Activated T-helper 2 cell treated with anti-CD3 and anti-CD28 coated beads, Interferon-gamma antibody, Interleukin-2, Interleukin-4, amounts not matched to agents 10 μg/mL and 5 μg/mL and 100 μg/mL, durations not matched to agents 14 hours and 24 hours and 36 hours (primary cell): ENCODE data around the gene NR3C1. TPM values are rescaled to one million over a fixed set of nuclear protein-coding genes. Genes with fewer than 3 reads are reported as not detected.
"Not testable (repeated sequence)": the region's sequence is repeated elsewhere in the genome, so short reads cannot be mapped to it uniquely, and the experiment has no call there.

Experiments
- DNase-seq: peaks from one replicate; pipeline ENCODE4 v3.0.0; 2021; ENCODE audit warnings: low spot score
- H3K27ac Mint-ChIP-seq: one replicate; pipeline ENCODE4 v1.8.0; 2021; ENCODE audit warnings: mixed read lengths
- H3K27me3 Mint-ChIP-seq: one replicate; pipeline ENCODE4 v1.8.0; 2021; ENCODE audit warnings: low read depth, mixed read lengths
- H3K36me3 Mint-ChIP-seq: one replicate; pipeline ENCODE4 v1.8.0; 2021; ENCODE audit warnings: low read depth, mixed read lengths
- H3K4me1 Mint-ChIP-seq: one replicate; pipeline ENCODE4 v1.8.0; 2021; ENCODE audit warnings: low read depth, mixed read lengths
- H3K4me3 Mint-ChIP-seq: one replicate; pipeline ENCODE4 v1.8.0; 2021; ENCODE audit warnings: low read depth, mild to moderate bottlenecking, moderate library complexity, mixed read lengths
- H3K9me3 Mint-ChIP-seq: one replicate; pipeline ENCODE4 v1.8.0; 2021; ENCODE audit warnings: mixed read lengths
- intact Hi-C: fragments of 100-400 bp; cut with micrococcal nuclease; formaldehyde crosslinking; loops from one replicate; pipeline ENCODE4 v1.15.1; 2023
- total RNA-seq: library from RNA; stranded (reverse); gene quantifications from 2 replicates; pipeline ENCODE4 v1.2.3, GENCODE V29; 2022

Gene NR3C1
- total RNA-seq, 1 donor from 2014 or later, result 51.3 TPM

DNA sequence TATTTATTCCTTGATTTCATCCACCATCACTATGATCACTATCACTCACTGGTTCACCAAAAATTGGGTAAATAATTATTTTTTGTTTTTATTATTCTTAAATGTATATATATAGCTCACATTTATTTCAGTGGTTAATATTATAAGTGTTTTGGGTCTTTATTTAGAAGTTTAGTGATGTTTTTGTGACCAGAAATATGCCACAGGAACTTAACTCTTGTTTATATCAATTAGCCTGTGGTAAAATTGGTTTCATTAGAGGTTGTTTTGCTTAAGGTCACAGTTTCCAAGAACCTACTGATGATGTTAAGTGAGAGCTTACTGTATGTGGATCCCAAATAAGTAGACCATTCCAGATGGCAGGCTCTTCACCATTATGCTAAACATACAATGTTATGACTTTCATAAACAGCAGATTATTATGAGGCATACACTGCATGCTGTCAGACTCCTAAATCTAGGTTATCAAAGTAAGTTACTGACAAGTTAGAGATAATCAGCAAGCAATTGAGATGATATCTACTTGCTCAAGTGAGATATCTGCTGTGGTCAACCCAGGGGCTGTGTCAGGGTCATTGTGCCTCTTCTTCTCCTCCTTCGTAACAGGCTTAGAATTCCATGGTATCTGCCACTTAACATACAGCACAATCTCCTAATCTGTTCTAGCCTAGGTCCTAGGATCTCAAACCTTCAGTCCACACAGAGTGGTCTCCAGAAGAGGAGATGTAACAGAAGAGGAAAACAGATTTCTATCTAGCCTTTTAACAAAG is 57.6 kb downstream of the NR3C1 start:
- Mint-ChIP-seq H3K36me3 (peaks cover 26% of the 10 kb centered on the region), H3K27ac (no peak overlapping the region), H3K4me3 (no peak overlapping the region), H3K27me3 (no peaks in the 10 kb centered on the region), H3K4me1 (peaks cover 33% of the 10 kb centered on the region), H3K9me3 (peaks cover 3% of the 10 kb centered on the region)
- DNase-seq, result no peak
- intact Hi-C loops, result no loop called here

DNA sequence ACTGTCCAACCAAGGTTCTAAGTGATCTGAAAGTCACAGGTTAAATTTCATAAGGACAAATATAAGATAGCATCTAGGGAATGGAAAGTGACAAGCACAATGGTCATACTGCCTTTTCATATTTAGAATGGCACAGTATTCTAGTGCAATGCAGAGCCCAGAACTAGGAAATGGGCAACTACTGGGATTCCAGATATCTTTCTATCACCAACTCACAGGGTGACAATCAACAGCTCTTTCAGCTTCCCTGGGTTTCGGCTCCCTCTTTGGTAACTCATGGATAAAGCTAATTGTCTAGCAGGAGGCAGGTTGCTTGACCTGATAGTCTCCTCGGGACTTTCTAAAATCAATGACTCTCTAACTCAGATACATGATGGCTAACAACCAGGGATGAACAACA is 60.4 kb downstream of the NR3C1 start:
- intact Hi-C loops, result no loop called here
- peaks cover 42% of the 10 kb centered on the region for H3K36me3 Mint-ChIP-seq

DNA sequence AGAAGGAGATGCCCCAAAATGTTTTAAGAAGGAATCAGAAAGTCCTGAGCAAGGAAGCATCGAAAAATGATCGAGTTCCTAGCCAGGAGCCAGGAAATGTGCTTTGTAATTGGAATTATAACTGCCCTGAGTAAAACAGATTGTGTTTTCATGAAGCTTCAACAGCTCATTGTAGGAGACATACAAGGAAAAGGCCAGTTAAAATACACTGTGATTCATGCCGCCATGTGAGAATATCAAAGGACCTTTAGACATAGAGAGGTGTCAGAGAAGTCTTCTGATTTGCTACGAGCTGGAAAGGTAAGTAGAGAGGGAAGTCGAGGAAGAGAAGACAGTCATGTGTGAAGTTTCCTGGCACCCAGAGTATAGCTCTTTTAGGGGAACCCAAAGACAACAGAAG is 60.9 kb downstream of the NR3C1 start:
- Mint-ChIP-seq H3K27ac (peak overlapping the region; percentile 13), H3K36me3 (peaks cover 38% of the 10 kb centered on the region), H3K4me3 (no peak overlapping the region), H3K9me3 (peaks cover 3% of the 10 kb centered on the region), H3K4me1 (peaks cover 31% of the 10 kb centered on the region), H3K27me3 (no peaks in the 10 kb centered on the region)
- DNase-seq, result no peak
- intact Hi-C loops, result no loop called here

More for the DNA sequence above, 60.4 kb downstream of the NR3C1 start:
- no peak for DNase-seq
- H3K27me3 Mint-ChIP-seq, result no peaks in the 10 kb centered on the region
- H3K4me1 Mint-ChIP-seq, result peaks cover 36% of the 10 kb centered on the region
- no peak overlapping the region for H3K4me3 Mint-ChIP-seq
- H3K9me3 Mint-ChIP-seq, result peaks cover 3% of the 10 kb centered on the region
- no peak overlapping the region for H3K27ac Mint-ChIP-seq

DNA sequence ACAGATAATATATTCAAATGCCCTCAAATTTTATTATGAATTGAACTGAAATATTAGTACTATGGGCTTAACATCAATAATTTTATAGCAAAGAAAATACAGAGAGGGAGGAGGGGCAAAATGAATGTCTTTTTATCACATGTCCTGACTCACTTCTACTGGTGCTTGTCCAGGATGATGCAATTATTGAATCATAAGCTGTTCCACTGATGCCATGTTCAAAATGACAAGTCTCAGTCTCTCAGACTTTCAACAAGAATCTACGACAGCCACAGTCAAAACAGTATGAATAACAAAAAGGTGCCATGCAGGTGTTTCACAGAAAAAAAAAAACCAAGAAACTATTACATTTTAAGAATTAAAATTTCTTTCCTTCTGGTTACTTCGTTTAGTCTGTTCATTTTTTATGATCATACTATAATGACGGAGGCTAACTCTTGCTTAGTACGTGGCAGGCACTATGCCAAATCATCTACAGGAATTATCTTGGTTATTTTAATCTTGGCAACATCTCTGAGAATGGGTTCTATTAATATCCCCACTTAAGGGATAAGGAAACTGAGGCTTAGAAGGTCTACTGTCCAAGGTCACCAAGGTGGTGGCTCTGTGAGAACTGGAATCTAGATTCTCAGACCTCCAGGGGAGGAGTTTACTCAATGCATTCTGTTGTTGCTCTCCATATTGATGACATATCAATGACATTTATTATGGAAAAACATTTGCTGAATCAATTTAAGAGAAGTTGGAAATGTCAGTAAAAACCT is 61.5 kb downstream of the NR3C1 start:
- peaks cover 25% of the 10 kb centered on the region for H3K4me1 Mint-ChIP-seq
- intact Hi-C loops, result no loop called here
- H3K4me3 Mint-ChIP-seq, result no peak overlapping the region
- H3K27me3 Mint-ChIP-seq, result no peaks in the 10 kb centered on the region
- H3K36me3 Mint-ChIP-seq, result peaks cover 38% of the 10 kb centered on the region
- peak overlapping the region; percentile 28 for H3K27ac Mint-ChIP-seq
- no peak for DNase-seq
- peaks cover 3% of the 10 kb centered on the region for H3K9me3 Mint-ChIP-seq

DNA sequence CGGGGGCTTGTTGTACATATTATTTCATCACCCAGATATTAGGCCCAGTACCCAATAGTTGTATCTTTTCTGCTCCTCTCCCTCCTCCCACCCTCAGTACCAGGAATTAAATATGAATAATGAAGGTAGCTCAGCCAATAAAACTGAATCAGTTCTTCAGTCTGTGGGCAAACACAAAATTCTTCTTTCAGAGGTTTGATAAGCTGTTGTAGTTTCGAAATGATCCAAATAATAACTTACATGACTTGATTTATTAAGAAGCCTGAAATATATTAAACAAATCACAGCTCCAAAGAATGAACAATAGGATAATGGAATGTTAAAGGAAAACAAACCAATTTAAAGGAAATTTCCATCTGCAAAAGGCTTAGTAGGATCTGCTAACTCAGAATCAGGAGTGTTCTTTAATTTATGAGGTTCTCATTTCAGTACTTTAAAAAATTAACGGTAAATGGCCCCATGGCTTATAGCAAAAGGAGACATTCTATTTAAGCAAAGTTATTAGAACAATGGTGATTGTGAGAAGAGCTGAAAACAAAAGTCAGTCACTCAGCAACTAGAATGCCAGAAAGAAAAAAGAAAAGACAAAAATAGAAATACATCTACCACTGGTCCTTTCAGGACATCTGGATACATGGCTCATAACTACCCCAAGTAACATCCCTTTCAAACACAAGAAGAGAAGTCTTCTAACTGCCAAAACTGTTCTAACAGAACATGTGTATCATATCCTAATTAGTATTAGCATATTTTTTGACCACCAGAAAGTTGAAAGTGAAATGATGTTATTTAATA is 62.4 kb downstream of the NR3C1 start:
- Mint-ChIP-seq H3K36me3 (peaks cover 35% of the 10 kb centered on the region), H3K4me1 (peaks cover 23% of the 10 kb centered on the region), H3K27ac (no peak overlapping the region), H3K9me3 (peaks cover 3% of the 10 kb centered on the region), H3K27me3 (no peaks in the 10 kb centered on the region), H3K4me3 (no peak overlapping the region)
- intact Hi-C loops, result no loop called here
- DNase-seq, result no peak

DNA sequence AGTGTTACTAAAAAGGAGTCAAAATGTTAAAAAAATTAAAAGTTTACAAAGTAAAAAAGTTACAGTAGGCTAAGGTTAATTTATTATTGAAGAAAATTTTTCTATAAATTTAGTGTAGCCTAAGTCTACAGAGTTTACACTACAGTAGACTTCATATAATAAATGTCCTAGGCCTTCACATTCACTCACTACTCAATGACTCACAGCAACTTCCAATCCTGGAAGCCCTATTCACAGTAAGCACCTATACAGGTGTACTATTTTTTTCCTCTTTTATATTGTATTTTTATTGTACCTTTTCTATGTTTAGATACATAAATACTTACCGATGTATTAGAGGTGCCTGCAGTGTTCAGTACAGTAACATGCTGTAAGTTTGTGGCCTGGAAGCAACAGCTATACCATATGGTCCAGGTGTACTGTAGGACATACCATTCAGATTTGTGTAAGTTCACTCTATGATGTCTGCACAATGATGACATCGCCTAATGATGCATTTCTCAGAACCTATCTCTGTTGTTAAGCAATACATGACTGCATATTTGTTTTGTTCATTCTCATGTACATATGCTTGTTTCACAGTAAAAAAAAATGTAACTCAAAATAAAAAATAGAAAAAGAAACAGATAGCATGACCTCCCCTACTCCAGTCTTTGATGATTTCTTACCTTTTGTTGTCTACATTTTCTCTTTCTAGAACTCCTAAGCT is 64.7 kb downstream of the NR3C1 start:
- DNase-seq, result no peak
- H3K4me3 Mint-ChIP-seq, result no peak overlapping the region
- H3K4me1 Mint-ChIP-seq, result peaks cover 21% of the 10 kb centered on the region
- H3K27me3 Mint-ChIP-seq, result no peaks in the 10 kb centered on the region
- peaks cover 47% of the 10 kb centered on the region for H3K36me3 Mint-ChIP-seq
- H3K9me3 Mint-ChIP-seq, result no peaks in the 10 kb centered on the region
- intact Hi-C loops, result no loop called here
- H3K27ac Mint-ChIP-seq, result no peak overlapping the region

DNA sequence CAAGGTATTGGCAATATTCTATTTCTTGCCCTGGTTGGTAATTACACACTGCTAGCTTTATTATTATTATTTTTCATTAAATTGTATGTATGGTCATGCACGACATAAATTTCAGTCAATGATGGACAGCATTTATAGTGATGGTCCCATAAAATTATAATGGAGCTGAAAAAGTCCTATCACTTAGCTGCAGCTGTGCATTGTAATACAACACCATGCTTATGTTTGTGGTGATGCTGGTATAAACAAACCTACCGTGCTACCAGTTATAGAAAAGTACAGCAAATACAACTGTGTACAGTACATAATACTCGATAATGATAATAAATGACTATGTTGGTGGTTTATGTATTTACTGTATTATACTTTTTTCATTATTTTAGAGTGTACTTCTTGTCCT is 65.5 kb downstream of the NR3C1 start:
- Mint-ChIP-seq H3K4me1 (peaks cover 21% of the 10 kb centered on the region), H3K36me3 (peaks cover 53% of the 10 kb centered on the region), H3K4me3 (no peak overlapping the region), H3K27me3 (no peaks in the 10 kb centered on the region), H3K9me3 (no peaks in the 10 kb centered on the region), H3K27ac (no peak overlapping the region)
- no peak for DNase-seq
- intact Hi-C loops, result no loop called here

DNA sequence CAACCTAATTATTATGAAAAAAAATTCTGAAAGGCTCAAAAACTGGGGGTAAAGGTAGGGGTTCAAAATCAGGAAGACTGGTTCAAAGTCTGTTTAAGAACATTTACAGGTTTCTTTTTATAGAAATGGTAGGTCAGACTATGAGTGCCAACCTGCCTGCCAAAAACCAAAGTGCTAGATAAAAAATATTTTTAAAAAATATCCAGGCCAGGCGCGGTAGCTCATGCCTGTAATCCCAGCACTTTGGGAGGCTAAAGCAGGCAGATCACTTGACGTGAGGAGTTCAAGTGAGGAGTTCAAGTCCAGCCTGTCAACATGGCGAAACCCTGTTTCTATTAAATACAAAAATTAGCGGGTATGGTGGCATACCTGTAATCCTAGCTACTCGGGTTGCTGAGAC is 67.0 kb downstream of the NR3C1 start:
- Mint-ChIP-seq H3K27ac (no peak overlapping the region), H3K36me3 (peaks cover 53% of the 10 kb centered on the region), H3K9me3 (no peaks in the 10 kb centered on the region), H3K4me3 (no peak overlapping the region), H3K27me3 (no peaks in the 10 kb centered on the region), H3K4me1 (peaks cover 17% of the 10 kb centered on the region)
- no peak for DNase-seq
- intact Hi-C loops, result no loop called here

DNA sequence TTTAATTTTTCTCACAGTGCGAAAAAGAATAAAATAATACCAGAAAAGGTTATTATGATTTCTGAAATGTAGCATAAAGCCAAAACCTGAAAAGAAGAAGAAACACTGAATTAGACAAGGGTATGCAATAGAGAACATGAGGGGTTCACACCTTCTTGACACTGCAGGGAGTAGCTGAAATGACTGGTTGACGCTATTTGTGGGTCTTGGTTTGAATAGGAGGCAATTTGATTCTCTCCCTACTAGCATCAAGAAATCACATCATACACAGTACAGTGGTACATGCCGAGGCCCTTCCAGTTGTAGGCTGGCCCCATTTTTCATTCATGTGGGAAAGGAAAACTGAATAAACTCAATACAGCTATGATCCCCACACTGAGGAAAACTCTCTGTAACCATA is 68.6 kb downstream of the NR3C1 start:
- Mint-ChIP-seq H3K27ac (no peak overlapping the region), H3K9me3 (no peaks in the 10 kb centered on the region), H3K36me3 (peaks cover 48% of the 10 kb centered on the region), H3K27me3 (no peaks in the 10 kb centered on the region), H3K4me1 (peaks cover 21% of the 10 kb centered on the region), H3K4me3 (no peak overlapping the region)
- intact Hi-C loops, result no loop called here
- no peak for DNase-seq

DNA sequence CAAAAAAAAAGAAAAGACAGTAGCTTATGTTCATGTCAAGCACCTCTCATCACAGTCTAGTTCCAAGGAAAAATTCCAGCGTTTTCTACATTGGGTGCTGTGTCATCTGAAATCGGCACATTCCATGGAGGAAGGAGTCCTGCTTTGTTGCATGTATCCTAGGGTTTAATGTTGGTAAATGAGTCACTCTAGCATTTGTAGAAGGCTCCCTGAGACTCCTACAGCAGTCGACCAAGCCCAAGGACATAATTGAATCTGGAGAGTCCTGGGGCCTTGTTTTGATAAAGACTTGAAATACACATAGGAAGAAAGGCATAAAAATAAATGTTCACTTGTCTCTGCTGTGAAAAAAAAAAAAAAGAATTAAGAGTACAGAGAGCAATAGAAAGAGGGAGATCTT is 69.1 kb downstream of the NR3C1 start:
- Mint-ChIP-seq H3K36me3 (peaks cover 44% of the 10 kb centered on the region), H3K4me1 (peaks cover 21% of the 10 kb centered on the region)
- DNase-seq, H3K27ac Mint-ChIP-seq, H3K4me3 Mint-ChIP-seq, H3K27me3 Mint-ChIP-seq, intact Hi-C loops, H3K9me3 Mint-ChIP-seq: not testable (repeated sequence)

DNA sequence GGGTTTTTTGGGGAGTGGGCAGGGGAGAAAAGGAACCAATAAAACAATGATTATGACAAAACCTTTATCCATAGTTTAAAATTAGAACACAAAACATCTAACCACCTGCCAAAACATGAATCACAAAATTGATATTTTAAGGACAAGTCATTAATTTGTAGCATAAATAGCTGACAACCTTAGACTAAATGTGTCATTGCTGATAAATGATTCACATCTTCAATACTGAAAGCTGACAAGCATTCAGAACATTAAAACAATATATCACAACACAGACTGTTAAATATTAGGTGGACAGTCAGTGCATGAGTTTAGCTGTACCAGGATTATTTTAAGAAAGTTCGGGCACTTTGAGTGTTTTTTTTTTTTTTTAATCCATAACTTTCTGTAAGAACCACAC is 71.5 kb downstream of the NR3C1 start:
- intact Hi-C loops, result no loop called here
- H3K4me3 Mint-ChIP-seq, result no peak overlapping the region
- no peak overlapping the region for H3K27ac Mint-ChIP-seq
- H3K36me3 Mint-ChIP-seq, result peaks cover 62% of the 10 kb centered on the region
- peaks cover 17% of the 10 kb centered on the region for H3K9me3 Mint-ChIP-seq
- no peak for DNase-seq
- peaks cover 21% of the 10 kb centered on the region for H3K4me1 Mint-ChIP-seq
- H3K27me3 Mint-ChIP-seq, result no peaks in the 10 kb centered on the region

DNA sequence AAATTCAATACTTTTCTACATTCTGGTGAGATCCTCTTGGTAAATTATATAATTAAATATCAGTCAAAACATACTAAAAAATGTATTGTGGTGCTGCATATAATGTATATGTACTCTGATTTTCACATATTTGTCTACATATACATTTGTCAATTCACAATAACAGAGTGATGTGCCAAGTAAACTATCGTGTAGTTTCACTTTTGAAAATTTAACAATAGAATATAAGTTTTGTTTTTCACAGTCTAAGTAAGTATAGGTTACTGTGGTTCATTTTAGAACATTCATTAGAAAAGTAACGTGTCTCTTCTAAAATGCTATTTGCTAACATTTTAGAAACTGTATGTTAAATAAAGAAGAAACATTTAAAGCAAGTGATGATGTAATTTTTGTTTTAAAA is 73.6 kb downstream of the NR3C1 start:
- H3K36me3 Mint-ChIP-seq, result peaks cover 60% of the 10 kb centered on the region
- no peak overlapping the region for H3K4me3 Mint-ChIP-seq
- H3K27ac Mint-ChIP-seq, result no peak overlapping the region
- peaks cover 23% of the 10 kb centered on the region for H3K9me3 Mint-ChIP-seq
- intact Hi-C loops, result no loop called here
- peaks cover 19% of the 10 kb centered on the region for H3K4me1 Mint-ChIP-seq
- no peak for DNase-seq
- no peaks in the 10 kb centered on the region for H3K27me3 Mint-ChIP-seq
